Measurements from ENCODE around the gene HES2.
"Not testable (repeated sequence)": the region's sequence is repeated elsewhere in the genome, so short reads cannot be mapped to it uniquely, and the experiment has no call there.

HES2 gene

DNA sequence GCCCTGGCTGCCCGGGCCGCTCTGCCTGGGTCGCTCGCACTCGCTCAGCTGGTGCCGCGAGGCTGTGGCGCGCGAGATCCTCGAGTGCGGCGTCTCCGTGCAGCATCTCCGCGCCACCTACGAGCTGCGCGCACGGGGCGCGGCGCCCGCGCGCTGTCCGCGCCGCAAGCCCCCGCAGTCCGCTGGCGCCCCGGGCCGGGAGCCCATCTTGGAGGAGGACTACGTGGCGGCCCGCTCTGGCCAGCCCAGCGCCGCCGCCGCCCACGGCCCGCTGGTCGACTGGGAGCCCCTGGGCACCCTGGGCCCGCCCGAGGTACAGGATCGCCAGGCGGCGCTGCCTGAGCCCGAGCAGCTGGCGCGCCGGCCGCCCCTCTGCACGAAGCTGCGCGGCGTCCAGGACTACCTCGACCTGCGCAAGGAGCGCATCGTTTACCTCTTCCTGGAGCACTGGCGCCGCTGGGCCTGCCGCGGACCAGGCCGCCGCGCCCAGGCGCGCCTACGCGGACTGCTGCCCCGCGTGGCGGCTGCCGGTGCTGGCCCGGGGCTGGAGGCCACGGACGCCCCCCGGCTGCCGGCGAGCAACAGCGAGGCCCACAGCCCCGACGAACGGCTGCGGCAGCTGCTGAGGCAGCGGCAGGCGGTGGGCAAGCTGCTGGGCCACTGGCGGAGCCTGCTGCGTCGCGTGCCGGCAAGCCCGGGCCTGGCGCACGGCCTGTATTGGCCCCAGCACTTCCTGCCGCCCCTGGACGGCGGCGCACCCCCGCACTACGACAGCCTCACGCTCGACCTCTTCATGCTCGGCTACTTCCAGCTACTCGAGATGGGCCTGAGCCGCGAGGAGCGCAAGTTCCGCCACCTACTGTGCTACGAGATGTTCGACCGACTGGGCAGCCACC, 35.4 kb upstream of the HES2 start:
- DNase-seq (ENCODE audit: low spot score): no peak

DNA sequence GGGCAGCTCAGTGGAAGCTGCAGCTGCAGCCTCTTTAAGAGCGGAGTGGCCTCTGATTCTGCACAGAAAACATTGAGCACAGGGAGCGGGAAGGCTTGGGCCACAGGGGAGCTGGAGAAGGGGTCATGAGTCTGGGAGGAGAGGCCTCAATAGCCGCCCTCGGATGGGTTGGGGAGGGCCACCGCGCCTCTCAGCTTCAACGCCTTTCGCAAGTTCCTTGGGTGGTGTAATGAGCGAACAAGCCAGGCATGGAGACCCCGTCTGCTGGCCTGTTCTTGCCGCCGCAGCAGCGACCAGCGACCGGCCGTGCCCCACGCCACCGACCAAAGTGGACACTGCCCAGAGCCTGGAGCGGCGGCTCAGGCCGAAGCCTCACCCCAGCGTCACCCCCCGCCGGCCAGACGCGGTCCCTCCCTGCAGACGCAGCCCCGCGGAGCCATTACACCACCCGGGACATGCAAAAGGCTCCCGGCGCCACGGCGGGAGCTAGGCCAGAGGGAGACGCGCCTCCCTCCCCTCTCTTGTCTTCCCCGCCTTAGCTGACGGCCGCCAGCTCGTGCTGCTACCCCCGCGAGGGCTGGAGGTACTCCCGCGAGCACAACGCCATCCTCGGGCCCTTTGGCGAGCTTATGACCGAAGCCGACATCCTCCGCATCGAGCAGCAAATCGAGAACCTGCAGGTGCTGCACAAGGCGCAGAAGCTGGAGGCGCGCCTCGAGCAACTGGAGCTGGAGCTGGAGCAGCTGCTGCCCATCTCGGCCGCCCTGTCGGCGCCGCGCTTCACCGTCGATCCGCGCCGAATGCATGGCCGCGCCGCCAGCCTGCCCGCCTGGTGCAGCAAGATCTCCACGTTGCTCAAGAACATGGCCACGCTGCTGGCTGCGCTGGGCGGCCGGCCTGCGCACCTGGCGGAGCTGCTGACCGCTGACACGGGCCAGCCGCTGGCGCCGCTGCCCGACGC, 34.5 kb upstream of the HES2 start:
- DNase-seq (ENCODE audit: low spot score): not testable (repeated sequence)

DNA sequence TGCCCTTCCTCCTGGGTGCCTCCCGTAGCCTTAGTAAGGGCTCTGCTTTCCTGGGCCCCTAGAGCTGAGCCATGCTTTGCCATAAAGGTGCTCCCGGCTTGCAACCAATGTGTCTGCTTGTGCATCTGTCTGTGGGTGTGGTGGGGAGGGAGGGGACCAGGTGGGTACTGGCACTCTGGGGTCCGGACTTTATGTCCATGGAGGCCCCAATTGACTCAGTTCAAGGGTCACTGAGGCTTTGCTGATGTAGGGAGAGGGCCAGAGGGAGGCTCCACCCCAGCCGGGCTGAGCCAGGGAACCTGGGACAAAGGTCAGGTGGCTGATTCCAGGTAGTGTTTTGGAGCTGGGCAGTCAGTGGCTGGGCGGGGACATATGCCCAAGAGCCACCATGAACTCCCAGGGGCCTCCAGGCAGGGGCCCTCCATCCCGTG, 31.2 kb upstream of the HES2 start:
- no peak for DNase-seq (ENCODE audit: low spot score)

DNA sequence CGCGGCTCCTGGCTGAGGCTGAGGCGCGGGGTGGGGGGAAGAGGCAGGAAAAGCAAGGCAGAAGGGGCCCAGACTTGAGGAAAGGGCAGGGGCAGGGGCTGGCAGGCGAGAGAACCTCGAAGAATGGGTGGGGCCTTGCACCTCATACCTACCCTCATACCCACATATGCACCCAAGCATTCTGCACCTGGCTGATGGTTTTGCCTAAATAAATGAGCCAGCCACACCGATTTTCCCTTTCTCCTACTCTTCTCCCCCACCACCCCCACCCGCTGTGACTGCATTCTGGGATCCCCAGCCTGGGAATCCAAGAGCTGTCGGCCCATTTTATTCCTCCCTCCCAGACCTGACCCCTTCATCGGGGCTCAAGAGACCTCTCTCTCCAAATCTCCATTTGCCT, 30.8 kb upstream of the HES2 start:
- DNase-seq (ENCODE audit: low spot score): not testable (repeated sequence)

DNA sequence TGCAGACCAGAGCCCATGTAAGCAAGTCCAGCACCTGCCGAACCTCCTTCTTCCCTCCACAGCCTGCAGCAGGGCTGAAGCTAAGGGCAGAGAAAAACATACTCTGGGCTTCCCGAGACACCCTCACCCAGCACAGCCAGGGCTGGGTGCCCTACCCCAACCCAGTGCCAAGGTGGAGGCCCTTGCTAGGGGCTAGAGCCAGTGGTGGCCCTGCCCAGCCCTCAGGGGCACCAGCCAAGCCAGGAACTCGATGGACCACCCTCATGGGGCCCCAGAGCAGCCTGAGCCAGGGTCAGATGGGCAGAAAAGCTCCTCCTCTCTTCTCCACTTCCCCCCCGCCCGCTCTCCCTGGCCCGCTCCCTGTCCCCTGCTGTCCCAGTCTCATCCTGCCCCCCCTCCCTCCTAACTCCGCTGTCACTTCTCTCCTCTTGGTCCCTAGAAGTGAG, 30.3 kb upstream of the HES2 start:
- DNase-seq (ENCODE audit: low spot score): no peak

DNA sequence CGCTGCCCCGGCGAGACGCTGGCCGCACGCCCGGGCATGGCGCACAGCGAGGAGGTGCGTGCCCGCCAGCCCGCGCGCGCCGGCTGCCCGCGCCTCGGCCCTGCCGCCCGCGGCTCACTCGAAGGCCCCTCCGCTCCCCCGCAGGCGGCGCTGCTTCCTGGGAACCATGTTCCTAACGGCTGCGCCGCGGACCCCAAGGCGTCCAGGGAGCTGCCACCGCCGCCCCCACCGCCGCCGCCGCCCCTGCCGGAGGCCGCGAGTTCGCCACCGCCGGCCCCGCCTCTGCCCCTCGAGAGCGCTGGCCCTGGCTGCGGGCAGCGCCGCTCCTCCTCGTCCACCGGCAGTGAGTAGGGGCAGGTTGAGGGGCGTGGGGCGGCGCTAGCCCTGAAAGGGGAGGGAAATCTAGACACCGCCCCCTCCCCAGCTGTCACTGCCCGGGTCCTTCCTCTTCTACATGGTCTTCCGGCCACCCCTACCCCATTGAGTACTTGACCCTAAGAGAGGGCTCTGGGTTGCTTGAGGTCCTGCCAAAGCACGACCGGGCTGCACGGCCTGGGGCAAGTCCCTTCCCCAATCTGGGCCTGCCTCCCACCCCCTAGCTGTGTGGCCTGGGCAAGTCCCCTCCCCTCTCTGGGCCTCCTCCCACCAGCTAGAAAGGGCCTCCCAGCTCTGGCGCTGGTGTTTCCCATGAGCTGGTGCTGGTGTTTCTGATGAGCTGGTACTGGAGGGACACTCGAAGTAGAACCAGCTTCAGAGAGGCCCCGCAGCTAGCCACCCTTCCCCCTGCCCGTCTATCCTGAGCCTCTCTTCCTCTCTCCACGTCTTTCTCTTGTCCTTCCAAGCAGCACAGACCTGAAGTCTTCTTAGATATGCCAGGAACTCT, 29.3 kb upstream of the HES2 start:
- DNase-seq (ENCODE audit: low spot score): no peak

DNA sequence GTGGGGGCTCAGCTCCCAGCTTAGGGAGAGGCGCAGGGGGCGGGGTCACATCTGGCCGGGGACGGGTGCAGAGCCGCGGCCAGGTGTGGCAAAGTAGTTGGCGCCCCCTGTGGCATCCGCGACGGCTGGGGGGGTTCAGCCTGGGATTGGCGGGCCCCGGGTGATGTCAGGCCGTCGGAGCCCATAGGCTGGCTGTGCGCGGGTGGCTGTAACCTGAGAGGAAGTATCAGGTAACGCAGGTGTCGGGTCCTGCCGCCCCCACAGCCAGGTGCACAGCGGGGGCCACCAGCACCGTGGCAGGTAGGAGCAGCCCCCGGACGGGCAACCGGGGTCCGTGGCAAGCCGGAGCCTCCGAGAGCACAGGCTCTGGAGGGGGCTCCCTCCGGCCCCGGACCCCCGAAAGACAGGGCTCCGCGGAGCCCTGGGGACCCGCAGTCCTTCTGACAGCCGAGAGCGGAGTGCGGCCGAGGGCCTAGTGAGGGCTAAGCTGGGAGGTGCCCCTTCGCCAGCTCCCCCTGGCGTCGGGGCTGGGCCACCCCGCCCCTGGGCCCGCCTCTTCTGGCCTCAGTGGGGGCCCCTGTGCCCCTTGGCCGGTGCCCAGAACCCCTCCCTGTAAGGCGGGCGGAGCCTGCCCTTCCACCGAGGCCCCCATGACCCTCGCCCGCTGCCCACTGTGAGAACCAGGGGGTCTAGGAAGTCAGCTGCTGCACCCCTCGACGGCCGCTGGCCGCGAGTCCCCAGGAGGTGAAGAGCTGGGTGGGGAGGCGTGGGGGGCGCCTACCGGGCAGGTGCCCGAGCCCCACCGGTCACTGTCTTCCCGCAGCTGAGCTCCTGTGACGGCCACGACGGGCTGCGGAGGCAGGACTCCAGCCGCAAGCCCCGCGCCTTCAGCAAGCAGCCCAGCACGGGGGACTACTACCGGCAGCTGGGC, 28.4 kb upstream of the HES2 start:
- DNase-seq (ENCODE audit: low spot score): peak; percentile 95

DNA sequence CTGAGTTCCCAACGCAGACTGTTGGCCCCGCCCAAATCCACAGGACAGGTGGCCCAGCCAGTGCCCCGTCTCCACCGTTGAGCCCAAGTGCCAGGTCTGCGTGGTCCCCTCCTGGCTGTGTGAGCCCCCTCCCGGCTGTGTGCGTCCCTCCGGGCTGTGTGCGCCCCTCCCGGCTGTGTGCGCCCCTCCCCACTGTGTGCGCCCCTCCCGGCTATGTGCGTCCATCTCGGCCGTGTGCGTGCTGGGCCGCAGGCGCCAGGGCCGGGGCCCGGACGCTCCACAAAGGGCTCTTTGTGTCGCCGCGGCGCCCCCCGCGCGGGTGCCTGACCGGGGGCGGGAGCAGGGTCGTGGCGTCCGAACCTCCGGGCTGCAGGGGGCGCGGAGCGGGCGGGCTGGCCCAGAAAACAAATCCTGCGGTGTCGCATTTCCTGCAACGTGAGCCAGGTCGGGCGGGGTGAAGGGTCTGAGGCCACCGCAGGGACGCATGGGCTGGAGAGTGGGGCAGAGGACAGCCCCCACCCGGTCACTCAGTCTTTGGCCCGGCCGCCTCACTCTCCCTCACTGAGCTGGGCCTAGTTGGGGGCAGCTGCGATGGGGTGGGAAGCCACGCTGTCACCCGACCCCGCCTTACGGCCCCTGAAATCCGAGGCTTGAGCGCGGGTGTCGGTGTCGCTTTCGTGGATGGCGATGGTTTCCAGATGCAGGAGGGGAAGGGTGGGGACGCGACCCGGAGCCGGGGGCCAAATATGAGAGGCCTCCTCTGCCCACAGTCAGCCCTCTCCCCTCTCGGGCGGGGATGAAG, 27.5 kb upstream of the HES2 start:
- DNase-seq (ENCODE audit: low spot score): peak; percentile 83

DNA sequence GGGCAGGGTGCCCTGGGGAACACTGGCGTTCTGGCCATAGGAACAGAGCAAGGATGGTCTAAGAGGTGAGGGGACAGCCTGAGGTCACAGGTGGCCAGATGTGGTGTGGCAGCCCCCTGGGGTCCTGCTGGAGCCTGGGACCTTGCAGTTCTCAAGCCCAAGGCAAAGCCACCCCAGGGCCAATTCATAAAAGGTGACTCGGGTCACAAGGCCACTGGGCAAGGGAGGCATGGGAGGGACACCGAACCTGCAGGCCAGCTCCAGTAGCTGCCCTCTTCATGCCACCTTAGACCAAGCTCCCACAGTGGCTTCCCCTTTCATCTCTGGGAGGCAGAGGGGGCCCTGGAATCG, 26.9 kb upstream of the HES2 start:
- DNase-seq (ENCODE audit: low spot score): no peak

DNA sequence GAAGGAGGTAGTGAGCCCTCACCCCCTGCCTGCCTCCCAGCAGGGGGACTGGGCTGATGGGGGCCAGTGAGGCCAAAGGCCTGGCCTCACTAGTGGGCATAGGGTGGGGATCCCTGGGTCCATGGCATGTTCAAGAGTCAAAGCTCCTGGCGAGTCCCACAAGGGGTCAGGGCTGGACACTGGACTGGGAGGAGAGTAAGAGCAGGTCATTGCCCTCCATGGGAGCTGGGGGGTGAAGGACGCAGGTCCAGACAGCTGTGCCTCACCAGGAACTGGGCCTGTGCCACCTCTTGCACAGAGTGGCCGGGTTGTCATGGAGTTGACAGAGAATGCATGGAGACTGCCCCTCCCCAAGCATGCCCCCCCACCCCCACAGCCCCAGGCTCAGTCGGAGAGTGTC, 26.2 kb upstream of the HES2 start:
- DNase-seq (ENCODE audit: low spot score): not testable (repeated sequence)

DNA sequence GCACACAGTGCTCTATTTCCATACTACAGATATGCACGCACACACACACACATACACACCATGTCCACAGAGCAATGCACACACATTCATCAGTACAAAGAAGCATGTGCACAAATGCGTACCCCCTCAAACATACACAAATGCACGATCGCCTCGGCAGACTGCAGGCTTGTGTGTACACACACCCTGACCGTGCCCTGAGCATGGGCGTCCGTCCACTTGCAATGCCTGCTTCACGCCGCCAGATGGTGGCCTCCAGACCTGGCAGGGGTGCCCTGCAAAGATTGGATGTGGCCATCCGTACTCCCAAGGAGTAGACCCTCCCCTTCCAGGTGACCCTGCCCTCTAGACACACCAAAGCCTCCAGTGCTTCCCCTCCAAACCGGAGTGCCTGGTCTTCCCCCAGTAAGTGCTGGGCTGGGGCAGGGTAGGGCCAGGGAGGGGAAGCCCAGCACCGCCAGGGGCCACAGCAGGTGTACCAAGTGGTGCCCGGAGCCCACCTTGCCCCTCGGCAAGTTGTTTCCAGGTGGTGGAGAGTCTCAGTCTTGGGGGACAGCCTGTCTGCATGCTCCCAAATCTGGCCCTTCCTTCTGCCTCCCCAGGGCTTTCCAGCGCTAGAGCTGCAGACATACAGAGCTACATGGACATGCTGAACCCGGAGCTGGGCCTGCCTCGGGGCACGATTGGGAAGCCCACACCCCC, 25.5 kb upstream of the HES2 start:
- DNase-seq (ENCODE audit: low spot score): no peak

DNA sequence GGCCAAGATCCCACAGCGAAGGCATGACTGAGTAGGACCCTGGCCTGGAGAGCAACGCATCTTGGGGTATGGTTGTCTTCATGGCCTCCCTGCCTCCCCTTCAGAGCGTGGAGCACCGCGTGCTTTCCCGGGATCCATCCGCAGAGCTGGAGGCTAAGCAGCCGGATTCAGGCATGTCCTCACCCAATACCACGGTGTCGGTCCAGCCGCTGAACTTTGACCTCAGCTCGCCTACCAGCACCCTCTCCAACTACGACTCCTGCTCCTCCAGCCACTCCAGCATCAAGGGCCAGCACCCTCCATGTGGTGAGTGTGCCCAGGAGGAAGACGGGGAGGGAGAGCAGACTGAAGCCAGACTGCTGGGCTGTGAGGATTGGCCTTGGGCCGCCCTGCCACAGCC, 24.7 kb upstream of the HES2 start:
- DNase-seq (ENCODE audit: low spot score): no peak

DNA sequence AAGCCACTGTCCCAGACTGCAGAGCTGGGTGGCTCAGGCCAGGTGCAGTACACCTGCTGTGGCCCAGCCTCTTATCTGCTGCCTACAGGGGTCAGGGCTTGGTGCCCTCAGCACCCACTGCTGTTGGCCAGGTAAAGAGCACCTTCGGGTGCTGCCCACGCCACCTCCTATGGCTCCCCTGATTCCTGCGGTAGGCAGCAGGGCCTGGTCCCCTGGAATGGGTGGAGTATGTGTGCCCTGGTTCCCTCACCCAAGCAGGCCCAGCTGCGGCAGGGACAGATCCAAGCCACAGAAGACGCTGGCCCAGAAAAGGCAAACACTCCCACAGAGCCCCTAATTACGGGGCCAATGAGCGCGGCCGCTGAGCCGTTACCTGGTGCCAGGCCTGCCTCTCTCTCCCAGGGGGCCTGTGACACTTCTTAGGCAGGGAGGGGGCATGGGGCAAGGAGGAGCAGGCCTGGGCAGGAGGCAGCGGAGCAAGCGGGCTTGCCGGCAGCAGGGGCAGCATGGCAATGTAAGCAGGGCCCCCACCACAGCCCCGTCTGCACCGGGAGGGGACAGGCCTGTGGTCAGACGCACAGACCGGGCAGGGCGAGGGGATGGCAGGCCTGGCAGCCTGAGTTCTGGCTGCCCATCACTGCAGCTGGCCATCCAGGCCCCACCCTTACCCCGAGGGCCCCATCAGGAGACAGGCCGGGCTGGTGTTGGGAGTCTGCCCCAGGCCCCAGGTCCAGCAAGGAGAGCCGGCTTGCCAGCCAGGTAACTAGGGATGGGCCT, 23.8 kb upstream of the HES2 start:
- no peak for DNase-seq (ENCODE audit: low spot score)

DNA sequence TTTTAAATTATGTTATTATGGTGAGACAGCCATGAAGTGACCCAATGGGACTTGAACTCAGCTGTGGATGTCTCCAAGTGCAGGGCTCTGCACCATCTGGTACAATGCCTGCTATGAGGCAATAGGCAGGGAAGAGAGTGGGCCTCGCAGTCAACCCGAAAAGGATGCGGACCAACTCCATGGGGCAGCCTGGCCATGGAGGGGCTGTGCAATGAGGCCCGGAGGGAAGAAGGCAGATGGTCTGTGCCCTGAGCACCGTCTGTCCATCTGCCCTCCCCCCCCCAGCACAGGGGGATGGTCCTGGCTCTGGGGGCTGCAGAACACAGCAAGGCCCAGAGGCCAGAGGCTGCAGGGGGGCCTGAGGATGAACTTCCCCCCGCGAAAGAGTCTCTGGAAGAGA, 21.9 kb upstream of the HES2 start:
- no peak for DNase-seq (ENCODE audit: low spot score)

DNA sequence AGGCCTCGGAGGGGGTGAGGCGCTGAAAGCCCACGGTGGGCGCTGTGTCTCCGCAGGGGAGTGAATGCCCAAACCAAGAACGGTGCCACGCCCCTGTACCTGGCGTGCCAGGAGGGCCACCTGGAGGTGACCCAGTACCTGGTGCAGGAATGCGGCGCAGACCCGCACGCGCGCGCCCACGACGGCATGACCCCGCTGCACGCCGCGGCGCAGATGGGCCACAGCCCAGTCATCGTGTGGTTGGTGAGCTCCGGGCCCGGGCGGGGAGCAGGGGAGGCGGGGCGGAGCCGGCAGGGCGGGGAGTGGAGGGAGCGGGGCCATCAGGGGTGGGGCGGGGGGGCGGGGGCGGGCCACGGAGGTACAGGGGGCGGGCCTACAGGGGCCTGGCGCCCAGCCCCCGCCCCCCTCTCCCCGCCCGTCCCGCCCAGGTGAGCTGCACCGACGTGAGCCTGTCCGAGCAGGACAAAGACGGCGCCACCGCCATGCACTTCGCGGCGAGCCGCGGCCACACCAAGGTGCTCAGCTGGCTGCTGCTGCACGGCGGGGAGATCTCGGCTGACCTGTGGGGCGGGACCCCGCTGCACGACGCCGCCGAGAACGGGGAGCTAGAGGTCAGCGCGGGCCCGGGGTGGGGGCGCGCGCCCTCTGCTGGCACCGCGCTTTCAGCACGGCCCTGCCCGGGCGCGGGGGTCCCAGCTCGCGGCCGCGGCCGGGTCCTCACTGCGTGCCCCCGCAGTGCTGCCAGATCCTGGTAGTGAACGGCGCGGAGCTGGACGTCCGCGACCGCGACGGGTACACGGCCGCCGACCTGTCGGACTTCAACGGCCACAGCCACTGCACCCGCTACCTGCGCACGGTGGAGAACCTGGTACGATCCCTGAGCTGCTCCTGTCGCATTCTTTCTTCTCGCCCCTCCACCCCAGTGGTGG, 20.7 kb upstream of the HES2 start:
- peak; percentile 74 for DNase-seq (ENCODE audit: low spot score)

DNA sequence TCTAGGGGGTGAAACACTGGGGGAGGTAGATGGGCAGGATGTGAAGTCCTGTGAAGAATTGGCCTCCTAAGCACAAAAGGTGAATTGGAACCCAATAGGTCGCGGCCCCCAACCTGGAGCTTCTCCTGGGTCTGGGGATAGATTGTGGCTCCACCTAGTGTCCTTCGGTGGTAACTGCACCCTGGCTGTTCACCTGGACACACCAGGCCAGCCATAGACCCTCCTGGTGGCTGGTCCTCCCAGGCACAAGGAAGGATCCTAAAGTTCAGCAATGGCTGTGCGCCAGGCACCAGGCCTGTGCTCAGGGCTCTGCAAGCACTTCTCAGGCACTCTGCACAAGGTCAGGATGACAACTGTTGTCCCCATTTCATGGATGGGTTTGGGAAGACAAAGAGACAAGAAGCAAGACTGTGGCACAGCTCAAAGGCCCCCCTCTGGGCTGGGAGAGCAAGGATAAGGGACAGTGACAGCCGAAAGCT, 18.4 kb upstream of the HES2 start:
- peak; percentile 74 for DNase-seq (ENCODE audit: low spot score)

DNA sequence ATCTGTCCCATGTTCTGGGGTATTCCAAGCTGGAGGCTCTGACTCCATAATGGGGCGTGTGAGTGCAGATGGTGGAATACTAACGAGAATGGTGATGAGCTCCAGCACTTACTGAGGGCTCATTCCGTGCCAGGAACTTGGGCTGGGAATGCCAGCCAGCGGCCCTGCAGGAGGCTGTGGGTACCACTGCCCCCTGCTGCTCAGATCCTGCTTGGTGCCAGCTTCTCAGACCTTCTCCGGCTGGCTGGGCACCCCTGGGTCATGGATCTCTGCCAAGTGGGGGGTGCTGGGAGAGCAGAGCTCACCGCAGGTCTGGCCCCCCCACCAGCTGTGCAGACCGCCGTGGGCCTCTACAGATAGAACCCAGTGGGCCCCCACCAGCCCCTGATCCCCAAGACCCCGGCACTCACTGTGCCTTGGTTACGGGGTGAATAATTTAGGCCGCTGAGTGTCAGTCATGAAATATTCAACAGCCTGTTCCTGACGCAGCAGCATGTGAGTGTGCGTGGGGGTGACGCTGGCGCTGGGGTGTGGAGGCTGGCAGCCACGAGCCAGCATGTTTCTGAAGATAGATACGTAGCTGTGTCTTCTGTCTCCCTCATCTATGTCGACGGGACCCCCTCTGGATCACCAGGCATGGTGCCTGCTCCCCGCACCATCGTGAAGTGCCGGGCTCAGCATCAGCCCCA, 17.4 kb upstream of the HES2 start:
- DNase-seq (ENCODE audit: low spot score): peak; percentile 46

Data from SW480 (cell line).